HG03175 (cell line): ENCODE results near the gene TBR1.

Source experiments
- ATAC-seq: cut with Tn5 transposase; IDR thresholded peaks from one replicate; pipeline ENCODE4 v1.9.1; 2021; ENCODE audit warnings: mild to moderate bottlenecking, moderate library complexity; ENCODE audit not compliant: unreplicated experiment

Gene TBR1

GRCh38 chr2:161414042-161415033, 1.8 kb upstream of the TBR1 start:
- peak; percentile 37 for ATAC-seq

- ATAC-seq: peak; percentile 30
These were observed 787 bp upstream of the TBR1 start for GRCh38 chr2:161415034-161415986.

GRCh38 chr2:161416708-161417437, 776 bp downstream of the TBR1 start:
- no peak for ATAC-seq

GRCh38 chr2:161417438-161418274, 1.6 kb downstream of the TBR1 start:
- ATAC-seq: no peak

GRCh38 chr2:161418275-161418714, 2.2 kb downstream of the TBR1 start:
- ATAC-seq: no peak

- ATAC-seq: no peak
These were observed 2.9 kb downstream of the TBR1 start for GRCh38 chr2:161418715-161419637.

GRCh38 chr2:161419638-161420190, 3.6 kb downstream of the TBR1 start:
- no peak for ATAC-seq

- no peak for ATAC-seq
These were observed 4.4 kb downstream of the TBR1 start for GRCh38 chr2:161420406-161421074.

GRCh38 chr2:161421686-161422085, 5.6 kb downstream of the TBR1 start:
- ATAC-seq: no peak

GRCh38 chr2:161422816-161423403, 6.8 kb downstream of the TBR1 start:
- no peak for ATAC-seq

- ATAC-seq: no peak
These were observed 7.6 kb downstream of the TBR1 start for GRCh38 chr2:161423421-161424393.

GRCh38 chr2:161424394-161424769, 8.3 kb downstream of the TBR1 start:
- ATAC-seq: no peak

GRCh38 chr2:161424891-161425727, 9.0 kb downstream of the TBR1 start:
- no peak for ATAC-seq

GRCh38 chr2:161425728-161426454, 9.8 kb downstream of the TBR1 start:
- no peak for ATAC-seq

- ATAC-seq: no peak
These were observed 10.4 kb downstream of the TBR1 start for GRCh38 chr2:161426455-161426921.
